HK-2 (cell line): ENCODE data around the gene HHIPL1.

Experiments
- DNase-seq: peaks from one replicate; pipeline ENCODE4 v3.0.0-alpha.2; 2018; ENCODE audit not compliant: unreplicated experiment

Gene HHIPL1

GRCh38 chr14:99689266-99690236, 44.6 kb downstream of the HHIPL1 start:
- DNase-seq, result no peak

GRCh38 chr14:99690636-99691035, 45.7 kb downstream of the HHIPL1 start:
- DNase-seq, result no peak

DNA sequence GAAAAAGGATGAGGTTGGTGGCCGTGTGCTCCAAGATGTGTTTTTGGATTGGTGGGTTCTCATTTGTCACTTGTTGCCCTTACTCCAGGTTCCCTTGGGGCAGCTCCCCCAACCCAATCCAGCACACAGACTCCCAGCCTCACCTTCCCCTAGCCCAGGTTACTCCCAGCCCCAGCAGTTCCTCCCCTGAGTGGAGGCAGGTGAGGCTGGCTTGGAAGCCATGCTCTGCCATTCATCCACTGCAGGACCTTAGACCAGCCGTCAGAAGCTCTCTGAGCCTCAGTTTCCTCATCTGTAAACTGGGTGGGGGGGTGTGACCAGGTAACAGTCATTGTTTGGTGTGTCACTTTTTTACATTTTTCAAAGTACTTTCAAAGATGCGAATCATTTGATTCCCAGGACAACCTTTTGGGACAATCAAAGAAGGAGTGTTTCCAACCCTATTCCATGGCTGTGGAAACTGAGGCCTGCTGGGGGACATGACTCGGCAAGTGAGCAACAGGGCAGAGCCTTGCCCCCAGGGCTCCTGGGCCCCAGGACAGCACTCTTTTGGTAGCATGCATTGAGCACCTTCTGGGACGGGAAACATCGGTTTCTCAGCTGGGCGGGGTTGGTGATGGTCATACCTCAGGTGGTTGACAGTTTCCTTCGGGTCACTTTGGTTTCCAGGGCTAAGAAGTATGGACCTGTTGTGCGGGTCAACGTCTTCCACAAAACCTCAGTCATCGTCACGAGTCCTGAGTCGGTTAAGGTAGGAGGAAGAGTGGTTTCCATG, 46.4 kb downstream of the HHIPL1 start:
- DNase-seq, result no peak

DNA sequence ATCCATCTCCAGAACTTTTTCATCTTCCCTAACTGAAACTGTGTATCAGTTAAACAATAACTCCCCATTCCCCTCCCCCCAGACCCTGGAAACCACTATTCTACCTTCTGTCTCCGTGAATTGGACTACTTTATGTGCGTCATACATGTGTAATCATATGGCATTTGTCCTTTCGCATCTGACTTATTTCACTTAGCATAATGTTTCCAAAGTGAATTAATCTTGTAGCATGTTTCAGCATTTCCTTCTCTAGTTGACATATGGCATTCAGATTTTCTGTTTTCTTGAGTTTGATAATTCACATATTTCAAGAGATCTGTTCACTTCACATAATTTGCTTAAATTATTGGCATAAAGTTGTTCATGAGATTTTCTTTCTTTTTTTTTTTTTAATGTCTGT, 49.0 kb downstream of the HHIPL1 start:
- no peak for DNase-seq

- no peak for DNase-seq
Observed at GRCh38 chr14:99696929-99697328, 52.0 kb downstream of the HHIPL1 start.

- no peak for DNase-seq
Observed at GRCh38 chr14:99698236-99698635, 53.3 kb downstream of the HHIPL1 start.

DNA sequence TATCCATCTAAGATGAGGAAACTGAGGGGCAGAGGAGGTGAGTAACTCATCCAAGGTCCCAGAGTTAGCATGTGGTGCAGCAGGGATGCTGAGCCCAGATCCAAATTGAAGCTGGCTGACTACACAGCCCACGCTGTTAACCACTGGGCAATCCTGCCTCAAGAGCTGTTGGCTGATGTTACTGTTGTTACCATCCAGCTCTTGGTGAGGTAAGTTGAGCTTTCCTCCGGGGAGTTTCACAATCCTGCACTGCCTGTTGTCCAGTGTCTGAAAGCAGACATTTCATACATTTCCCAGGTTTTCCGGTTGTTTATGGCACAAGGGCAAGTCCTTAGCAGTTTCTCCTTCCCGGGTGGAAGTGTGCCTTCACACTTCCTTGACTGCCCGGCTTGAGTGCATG, 53.7 kb downstream of the HHIPL1 start:
- DNase-seq, result no peak

GRCh38 chr14:99699085-99699760, 54.3 kb downstream of the HHIPL1 start:
- DNase-seq, result no peak

DNA sequence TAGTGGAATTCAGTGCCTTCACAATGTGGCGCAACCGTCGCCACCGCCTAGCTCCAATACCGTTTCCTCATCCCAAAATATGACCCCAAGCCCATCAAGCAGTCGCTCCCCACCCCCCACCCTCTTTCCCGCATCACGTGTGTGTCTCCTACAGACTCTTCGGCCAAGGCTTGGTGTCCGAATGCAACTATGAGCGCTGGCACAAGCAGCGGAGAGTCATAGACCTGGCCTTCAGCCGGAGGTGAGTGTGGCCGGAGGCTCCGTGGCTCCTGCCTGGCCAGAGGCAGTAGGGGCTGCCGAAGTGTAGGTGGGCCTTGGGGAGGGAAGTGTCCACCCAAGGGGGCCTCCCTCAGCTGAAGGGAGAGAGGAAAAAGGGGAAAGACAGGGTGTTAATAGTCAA, 54.9 kb downstream of the HHIPL1 start:
- no peak for DNase-seq

- no peak for DNase-seq
Observed at GRCh38 chr14:99700379-99700778, 55.5 kb downstream of the HHIPL1 start.

- DNase-seq, result no peak
Observed at GRCh38 chr14:99701260-99701659, 56.3 kb downstream of the HHIPL1 start.

- DNase-seq, result no peak
Observed at GRCh38 chr14:99702115-99702514, 57.2 kb downstream of the HHIPL1 start.

GRCh38 chr14:99703381-99703780, 58.5 kb downstream of the HHIPL1 start:
- no peak for DNase-seq

GRCh38 chr14:99704037-99704436, 59.1 kb downstream of the HHIPL1 start:
- no peak for DNase-seq

DNA sequence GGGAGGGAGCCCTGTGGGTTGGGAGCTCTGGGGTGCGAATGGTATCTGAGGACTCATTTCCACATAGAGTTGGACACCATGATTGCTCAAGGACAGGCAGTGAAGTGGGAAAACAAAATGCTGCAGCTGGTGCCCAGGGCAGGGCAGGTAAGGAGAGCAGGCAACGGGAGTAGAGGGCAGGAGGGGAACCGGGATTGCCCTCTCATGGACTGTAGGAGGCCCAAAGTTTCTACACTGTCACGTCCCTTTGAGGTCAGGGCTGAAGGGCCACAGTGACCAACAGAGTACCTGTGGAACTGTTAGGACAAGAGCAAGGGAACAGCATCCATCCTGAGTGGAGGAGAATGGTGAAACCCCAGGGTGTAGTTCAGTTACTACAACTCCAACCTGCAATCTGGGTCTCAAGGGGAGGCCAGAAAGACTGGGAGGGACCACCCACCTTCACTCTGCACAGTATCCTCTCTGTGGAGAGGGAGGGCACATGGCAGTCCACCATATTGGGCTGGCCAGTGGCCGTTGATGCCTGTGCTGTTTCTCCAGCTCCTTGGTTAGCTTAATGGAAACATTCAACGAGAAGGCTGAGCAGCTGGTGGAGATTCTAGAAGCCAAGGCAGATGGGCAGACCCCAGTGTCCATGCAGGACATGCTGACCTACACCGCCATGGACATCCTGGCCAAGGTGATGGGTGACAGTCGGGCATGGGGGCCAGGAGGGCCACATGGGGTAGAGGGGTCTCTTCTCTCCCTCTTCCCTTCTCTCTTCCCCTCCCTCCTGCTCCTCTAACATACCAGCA, 61.4 kb downstream of the HHIPL1 start:
- no peak for DNase-seq

- DNase-seq, result no peak
Observed at GRCh38 chr14:99707420-99707819, 62.5 kb downstream of the HHIPL1 start.

DNA sequence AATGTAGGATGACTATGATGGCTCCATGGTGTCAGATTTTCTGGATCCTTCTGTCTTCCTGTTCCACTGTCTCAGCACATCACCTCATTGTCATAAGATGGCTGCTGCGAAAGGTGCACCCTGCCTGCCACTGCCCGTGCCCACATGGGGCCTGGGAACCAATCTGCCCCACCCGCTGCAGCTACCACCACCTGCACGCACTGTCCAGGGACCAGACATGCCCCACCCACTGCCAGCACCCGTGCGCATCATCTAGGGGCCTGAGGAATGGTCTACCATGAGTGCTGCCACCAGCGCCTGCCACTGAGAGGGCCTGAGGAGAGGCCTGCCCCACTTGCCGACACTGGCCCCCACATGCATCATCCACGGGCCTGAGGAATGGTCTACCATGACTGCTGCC, 63.0 kb downstream of the HHIPL1 start:
- DNase-seq, result no peak

DNA sequence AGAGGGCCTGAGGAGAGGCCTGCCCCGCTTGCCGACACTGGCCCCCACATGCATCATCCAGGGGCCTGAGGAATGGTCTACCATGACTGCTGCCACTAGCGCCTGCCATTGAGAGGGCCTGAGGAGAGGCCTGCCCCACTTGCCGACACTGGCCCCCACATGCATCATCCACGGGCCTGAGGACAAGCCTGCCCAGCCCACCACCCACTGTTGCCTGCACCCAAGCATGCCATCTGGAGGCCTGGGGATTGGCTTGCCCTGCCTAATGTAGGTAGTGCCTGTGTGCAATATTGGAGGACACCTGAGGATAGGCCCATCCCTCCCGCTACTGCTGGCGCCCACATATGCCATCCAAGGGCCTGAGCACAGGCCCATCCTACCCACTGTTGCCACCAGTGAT, 63.5 kb downstream of the HHIPL1 start:
- no peak for DNase-seq

- DNase-seq, result no peak
Observed at GRCh38 chr14:99713972-99714371, 69.0 kb downstream of the HHIPL1 start.

DNA sequence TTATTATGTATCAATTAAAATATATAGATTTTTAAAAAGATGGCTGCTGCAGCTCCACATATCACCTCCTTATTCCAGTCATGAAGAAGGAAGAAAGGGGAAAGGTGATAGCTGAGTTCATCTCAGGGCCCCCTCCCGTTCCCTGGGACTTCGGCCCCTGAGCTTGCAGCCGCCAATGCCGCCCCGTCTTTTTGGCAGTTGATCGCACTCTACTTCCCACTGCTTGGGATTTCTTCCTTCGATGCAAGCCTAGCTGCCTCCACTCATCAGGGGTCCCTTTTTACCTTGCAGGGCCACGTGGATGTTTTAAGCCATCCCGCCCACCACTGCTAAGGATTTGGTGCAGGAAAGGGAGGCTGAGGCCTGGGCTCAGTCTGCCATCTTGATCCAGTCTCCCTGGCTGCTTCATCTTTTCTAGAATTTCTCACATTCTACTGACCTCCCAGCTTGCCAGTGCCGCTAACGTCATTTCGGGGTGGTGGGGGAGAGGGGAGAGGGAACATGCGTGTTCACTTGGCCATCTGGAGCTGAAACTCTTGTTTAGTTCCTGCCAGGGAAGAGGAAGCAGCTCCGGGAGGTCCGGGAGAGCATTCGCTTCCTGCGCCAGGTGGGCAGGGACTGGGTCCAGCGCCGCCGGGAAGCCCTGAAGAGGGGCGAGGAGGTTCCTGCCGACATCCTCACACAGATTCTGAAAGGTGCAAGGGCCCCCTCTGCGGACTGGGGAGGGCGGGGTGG, 70.5 kb downstream of the HHIPL1 start:
- no peak for DNase-seq
